DOHH2 (cell line): Measurements from ENCODE around the gene ANKRD42.

ENCODE experiments used
- H3F3A ChIP-seq: fragments of 200-600 bp; sonication (generic), shearing (Covaris generic); 2 replicates; pipeline ENCODE4 v1.6.0; 2016; ENCODE audit warnings: antibody characterized with exemption, mild to moderate bottlenecking; ENCODE audit not compliant: control insufficient read depth, insufficient read depth
- H3K27ac ChIP-seq: fragments of 200-600 bp; sonication (generic); 2 replicates; pipeline ENCODE4 v1.5.1; 2014; ENCODE audit warnings: low read depth, mild to moderate bottlenecking, low read length, moderate library complexity
- H3K27me3 ChIP-seq: fragments of 200-600 bp; sonication (generic); 2 replicates; pipeline ENCODE4 v1.6.1; 2014; ENCODE audit warnings: mild to moderate bottlenecking, low read length, mixed read lengths; ENCODE audit not compliant: control insufficient read depth
- H3K36me3 ChIP-seq: fragments of 200-600 bp; sonication (generic); 2 replicates; pipeline ENCODE4 v1.6.1; 2014; ENCODE audit warnings: mild to moderate bottlenecking, low read length, moderate library complexity, mixed read lengths; ENCODE audit not compliant: control insufficient read depth
- H3K4me1 ChIP-seq: fragments of 200-600 bp; sonication (generic); 2 replicates; pipeline ENCODE4 v1.6.1; 2014; ENCODE audit warnings: mild to moderate bottlenecking, low read length, mixed read lengths; ENCODE audit not compliant: control insufficient read depth
- H3K4me2 ChIP-seq: fragments of 200-600 bp; sonication (generic); 2 replicates; pipeline ENCODE4 v1.6.0; 2014; ENCODE audit warnings: mild to moderate bottlenecking, low read length, moderate library complexity
- H3K4me3 ChIP-seq: fragments of 200-600 bp; sonication (generic); 2 replicates; pipeline ENCODE4 v1.5.1; 2014; ENCODE audit warnings: mild to moderate bottlenecking, low read length, mixed read lengths
- H3K79me2 ChIP-seq: fragments of 200-600 bp; sonication (generic); 2 replicates; pipeline ENCODE4 v1.6.1; 2014; ENCODE audit warnings: mild to moderate bottlenecking, low read length, mixed read lengths; ENCODE audit not compliant: control insufficient read depth
- H3K9me2 ChIP-seq: fragments of 200-600 bp; sonication (generic); replicated peaks from 2 replicates; pipeline ENCODE4 v1.6.1; 2014; ENCODE audit warnings: mild to moderate bottlenecking, low read length, mixed read lengths; ENCODE audit not compliant: control insufficient read depth
- H3K9me3 ChIP-seq: fragments of 200-600 bp; sonication (generic); 2 replicates; pipeline ENCODE4 v1.6.1; 2014; ENCODE audit warnings: antibody characterized with exemption, low read length, mixed read lengths; ENCODE audit not compliant: control insufficient read depth, insufficient read depth
- H4K20me1 ChIP-seq: fragments of 200-600 bp; sonication (generic); 2 replicates; pipeline ENCODE4 v1.6.0; 2014; ENCODE audit warnings: low read depth, mild to moderate bottlenecking, antibody characterized with exemption, low read length, moderate library complexity; ENCODE audit not compliant: control insufficient read depth, insufficient read depth
- EZH2phosphoT487 ChIP-seq: fragments of 200-600 bp; sonication (generic); IDR thresholded peaks from 2 replicates; pipeline ENCODE4 v1.6.1; 2017; ENCODE audit warnings: borderline replicate concordance, mild to moderate bottlenecking, antibody characterized with exemption, low read length, moderate library complexity, mixed read lengths
- TF ChIP-seq, protein P1 (sequence below): fragments of 200-600 bp; sonication (generic); IDR thresholded peaks from one replicate; pipeline ENCODE4 v1.5.1; 2014; ENCODE audit warnings: antibody characterized with exemption, mild to moderate bottlenecking, low read depth, low read length; ENCODE audit not compliant: poor library complexity, severe bottlenecking

ANKRD42 gene

DNA sequence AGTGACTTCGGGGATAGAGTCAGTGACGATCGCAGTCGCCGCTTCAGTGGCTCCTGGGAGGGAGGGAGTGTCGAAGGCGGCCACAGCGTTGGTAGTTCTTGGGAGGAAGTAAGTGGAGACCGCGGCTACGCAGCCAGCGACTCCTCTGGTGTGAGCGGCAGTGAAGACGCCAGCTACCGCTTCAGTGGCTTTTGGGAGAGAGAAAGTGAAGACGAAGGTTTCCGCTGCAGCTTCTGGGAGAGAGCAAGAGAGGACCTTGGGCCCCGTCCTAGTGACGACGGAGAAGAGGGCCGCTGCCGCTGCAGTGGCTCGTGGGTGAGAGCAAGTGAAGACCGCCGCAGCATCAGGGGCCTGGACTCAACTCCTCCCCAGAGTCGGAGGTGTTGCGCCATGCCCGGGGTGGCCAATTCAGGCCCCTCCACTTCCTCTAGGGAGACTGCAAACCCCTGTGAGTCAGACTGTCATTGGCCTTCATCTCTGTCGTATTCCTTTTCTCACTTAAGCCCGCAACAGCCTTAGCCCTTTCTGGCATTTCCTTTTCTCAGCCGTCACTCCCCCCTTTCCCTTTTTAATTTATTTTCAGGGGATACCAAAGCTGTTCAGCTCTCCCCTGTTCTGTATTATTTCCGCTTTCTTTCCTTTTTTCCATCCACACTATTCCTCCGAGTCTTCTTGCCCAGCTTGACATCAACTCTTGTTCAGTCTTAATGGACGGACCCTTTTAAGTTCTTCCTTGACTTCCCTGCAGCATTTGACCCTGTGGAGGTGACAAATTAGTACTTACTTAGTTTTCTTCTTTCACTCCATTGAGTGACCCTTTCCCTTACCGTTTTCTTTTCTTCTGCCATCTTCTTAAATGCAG lies 1.0 kb downstream of the ANKRD42 start:
- peaks cover 32% of the 10 kb centered on the region for H3K36me3 ChIP-seq
- TF ChIP-seq, protein P1, sequence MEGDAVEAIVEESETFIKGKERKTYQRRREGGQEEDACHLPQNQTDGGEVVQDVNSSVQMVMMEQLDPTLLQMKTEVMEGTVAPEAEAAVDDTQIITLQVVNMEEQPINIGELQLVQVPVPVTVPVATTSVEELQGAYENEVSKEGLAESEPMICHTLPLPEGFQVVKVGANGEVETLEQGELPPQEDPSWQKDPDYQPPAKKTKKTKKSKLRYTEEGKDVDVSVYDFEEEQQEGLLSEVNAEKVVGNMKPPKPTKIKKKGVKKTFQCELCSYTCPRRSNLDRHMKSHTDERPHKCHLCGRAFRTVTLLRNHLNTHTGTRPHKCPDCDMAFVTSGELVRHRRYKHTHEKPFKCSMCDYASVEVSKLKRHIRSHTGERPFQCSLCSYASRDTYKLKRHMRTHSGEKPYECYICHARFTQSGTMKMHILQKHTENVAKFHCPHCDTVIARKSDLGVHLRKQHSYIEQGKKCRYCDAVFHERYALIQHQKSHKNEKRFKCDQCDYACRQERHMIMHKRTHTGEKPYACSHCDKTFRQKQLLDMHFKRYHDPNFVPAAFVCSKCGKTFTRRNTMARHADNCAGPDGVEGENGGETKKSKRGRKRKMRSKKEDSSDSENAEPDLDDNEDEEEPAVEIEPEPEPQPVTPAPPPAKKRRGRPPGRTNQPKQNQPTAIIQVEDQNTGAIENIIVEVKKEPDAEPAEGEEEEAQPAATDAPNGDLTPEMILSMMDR = no peak
- no peak for TF ChIP-seq EZH2phosphoT487
- no peaks in the 10 kb centered on the region for H3K9me3 ChIP-seq
- H4K20me1 ChIP-seq = no peaks in the 10 kb centered on the region
- peaks cover 22% of the 10 kb centered on the region for H3K4me1 ChIP-seq
- H3K27ac ChIP-seq = 0 out of 2 replicates have a peak overlapping the region, but pooled peaks have one; percentile 4
- H3K4me3 ChIP-seq = peak overlapping the region; percentile 100
- H3K79me2 ChIP-seq = peaks cover 25% of the 10 kb centered on the region
- H3K4me2 ChIP-seq = peak overlapping the region; percentile 96
- H3K9me2 ChIP-seq = no peaks in the 10 kb centered on the region
- H3K27me3 ChIP-seq = no peaks in the 10 kb centered on the region
- peaks cover 5% of the 10 kb centered on the region; the same call in 1 of the 2 replicates for H3F3A ChIP-seq

DNA sequence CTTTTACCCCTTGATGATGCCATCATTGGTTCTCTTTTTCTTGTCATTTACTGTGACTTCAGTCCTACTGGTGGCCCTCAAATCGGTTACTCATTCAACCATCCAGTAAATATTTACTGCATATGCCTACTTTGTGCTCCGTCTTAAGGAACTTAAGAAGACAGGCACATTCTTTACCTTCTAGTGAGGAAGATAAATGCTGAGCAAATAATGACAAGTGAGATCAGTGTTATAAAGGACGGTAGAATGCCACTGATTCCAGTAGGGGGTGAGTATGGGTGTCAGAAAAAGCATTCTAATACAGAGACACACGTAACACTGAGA lies 1.6 kb downstream of the ANKRD42 start:
- no peak overlapping the region for H3K27ac ChIP-seq
- peaks cover 3% of the 10 kb centered on the region; the same call in 1 of the 2 replicates for H3F3A ChIP-seq
- H3K4me3 ChIP-seq = peak overlapping the region; percentile 100
- no peaks in the 10 kb centered on the region for H3K27me3 ChIP-seq
- H3K4me2 ChIP-seq = peak overlapping the region; percentile 96
- H3K36me3 ChIP-seq = peaks cover 32% of the 10 kb centered on the region
- H3K79me2 ChIP-seq = peaks cover 25% of the 10 kb centered on the region
- no peaks in the 10 kb centered on the region for H4K20me1 ChIP-seq
- TF ChIP-seq, protein P1 = no peak
- no peak for TF ChIP-seq EZH2phosphoT487
- H3K9me2 ChIP-seq = no peaks in the 10 kb centered on the region
- peaks cover 22% of the 10 kb centered on the region for H3K4me1 ChIP-seq
- no peaks in the 10 kb centered on the region for H3K9me3 ChIP-seq

DNA sequence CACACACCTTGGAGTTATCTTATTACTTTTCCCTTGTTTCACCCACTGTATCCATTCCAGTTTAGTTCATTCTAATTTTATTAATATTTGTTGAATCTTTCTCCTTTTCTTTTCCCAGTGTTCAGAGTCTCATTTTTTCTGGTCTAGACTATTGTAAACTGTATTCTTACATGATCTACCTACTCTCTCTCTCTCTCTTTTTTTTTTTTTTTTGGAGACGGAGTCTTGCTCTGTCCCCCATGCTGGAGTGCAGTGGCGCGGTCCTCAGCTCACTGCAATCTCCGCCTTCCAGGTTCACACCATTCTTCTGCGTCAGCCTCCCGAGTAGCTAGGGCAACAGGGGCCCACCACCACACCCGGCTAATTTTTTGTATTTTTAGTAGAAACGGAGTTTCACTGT lies 2.1 kb downstream of the ANKRD42 start:
- H3K4me1 ChIP-seq = peaks cover 22% of the 10 kb centered on the region
- H3K36me3 ChIP-seq = peaks cover 27% of the 10 kb centered on the region
- H3K4me2 ChIP-seq = peak overlapping the region; percentile 96

More for the DNA sequence above, 2.1 kb downstream of the ANKRD42 start:
- H3F3A ChIP-seq = peaks cover 3% of the 10 kb centered on the region; the same call in 1 of the 2 replicates
- no peaks in the 10 kb centered on the region for H3K9me3 ChIP-seq
- no peak overlapping the region for H3K4me3 ChIP-seq
- peaks cover 25% of the 10 kb centered on the region for H3K79me2 ChIP-seq
- H3K9me2 ChIP-seq = no peaks in the 10 kb centered on the region
- H3K27me3 ChIP-seq = no peaks in the 10 kb centered on the region
- H4K20me1 ChIP-seq = no peaks in the 10 kb centered on the region
- TF ChIP-seq EZH2phosphoT487 = no peak
- TF ChIP-seq, protein P1 = no peak
- no peak overlapping the region for H3K27ac ChIP-seq
